ENCODE measurements around the gene NEDD4L. TPM values are rescaled to one million over a fixed set of nuclear protein-coding genes. Genes with fewer than 3 reads are reported as not detected.
A peak's percentile ranks its signal among the peaks of the same experiment; 100 is the strongest.
"Not testable (repeated sequence)": the region's sequence is repeated elsewhere in the genome, so short reads cannot be mapped to it uniquely, and the experiment has no call there.

NEDD4L gene
- total RNA-seq, 1 donor from 2014 or later = 99.5 TPM

GRCh38 chr18:58370038-58370580 lies 326.1 kb downstream of the NEDD4L start:
- no peak for DNase-seq (ENCODE audit: low spot score)

GRCh38 chr18:58370612-58371011 lies 326.6 kb downstream of the NEDD4L start:
- no peak for DNase-seq (ENCODE audit: low spot score)

- DNase-seq (ENCODE audit: low spot score) = no peak
These were observed 329.5 kb downstream of the NEDD4L start for GRCh38 chr18:58373481-58373880.

DNA sequence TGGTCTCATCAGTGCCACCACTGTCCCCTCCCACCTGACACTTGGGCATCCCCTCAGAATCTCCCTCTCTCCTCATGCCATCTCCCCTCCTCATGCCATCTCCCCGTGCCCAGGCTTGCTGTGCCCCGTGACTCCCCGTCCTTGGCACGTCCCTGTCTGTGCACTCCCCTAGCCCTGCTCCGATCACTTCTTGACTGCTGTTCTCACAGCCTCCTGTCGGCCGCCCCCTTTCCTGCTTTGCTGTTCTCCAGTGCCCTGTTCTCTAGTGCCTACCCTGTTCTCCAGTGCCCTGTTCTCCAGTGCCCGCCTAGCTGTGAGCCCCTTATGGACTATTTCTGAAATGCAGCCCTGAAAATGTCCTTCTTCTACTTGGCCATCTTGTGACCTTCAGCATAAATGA lies 331.0 kb downstream of the NEDD4L start:
- DNase-seq (ENCODE audit: low spot score) = no peak

GRCh38 chr18:58378411-58379379 lies 334.7 kb downstream of the NEDD4L start:
- DNase-seq (ENCODE audit: low spot score) = no peak

DNA sequence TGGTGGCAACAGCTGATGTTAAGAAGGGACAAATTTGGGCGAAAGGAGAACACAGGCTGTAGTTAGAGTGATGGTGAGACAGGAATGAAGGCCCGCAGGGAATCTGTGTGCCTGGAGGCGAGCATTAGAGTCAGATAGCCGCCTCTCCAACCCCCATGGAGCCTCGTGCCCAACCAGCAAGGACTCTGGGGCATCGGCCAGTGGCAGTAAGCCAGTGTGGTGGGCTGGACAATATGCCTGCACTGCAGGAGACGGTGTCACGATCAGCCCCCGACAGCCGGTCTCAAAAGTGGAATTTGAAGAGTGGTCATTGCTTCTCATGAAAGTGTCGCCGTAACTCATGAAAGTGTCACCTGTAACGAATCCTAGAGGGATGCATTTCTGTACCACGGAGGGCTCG lies 335.4 kb downstream of the NEDD4L start:
- no peak for DNase-seq (ENCODE audit: low spot score)

DNA sequence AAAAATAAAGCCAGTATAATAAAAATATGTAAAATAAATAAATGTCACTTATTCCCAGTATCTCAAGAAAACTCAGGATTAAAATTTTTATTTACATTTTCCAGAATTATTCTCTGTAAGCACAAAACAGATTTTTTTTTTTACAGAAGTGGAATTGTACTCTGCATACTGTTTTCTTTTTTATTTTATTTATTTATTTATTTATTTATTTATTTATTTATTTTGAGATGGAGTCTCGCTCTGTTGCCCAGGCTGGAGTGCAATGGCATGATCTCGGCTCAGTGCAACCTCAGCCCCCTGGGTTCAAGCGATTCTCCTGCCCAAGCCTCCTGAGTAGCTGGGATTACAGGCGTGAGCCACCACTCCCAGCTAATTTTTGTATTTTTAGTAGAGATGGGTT lies 336.1 kb downstream of the NEDD4L start:
- not testable (repeated sequence) for DNase-seq (ENCODE audit: low spot score)

GRCh38 chr18:58381676-58382411 lies 337.8 kb downstream of the NEDD4L start:
- no peak for DNase-seq (ENCODE audit: low spot score)

- DNase-seq (ENCODE audit: low spot score) = no peak
These were observed 338.4 kb downstream of the NEDD4L start for GRCh38 chr18:58382446-58382845.

DNA sequence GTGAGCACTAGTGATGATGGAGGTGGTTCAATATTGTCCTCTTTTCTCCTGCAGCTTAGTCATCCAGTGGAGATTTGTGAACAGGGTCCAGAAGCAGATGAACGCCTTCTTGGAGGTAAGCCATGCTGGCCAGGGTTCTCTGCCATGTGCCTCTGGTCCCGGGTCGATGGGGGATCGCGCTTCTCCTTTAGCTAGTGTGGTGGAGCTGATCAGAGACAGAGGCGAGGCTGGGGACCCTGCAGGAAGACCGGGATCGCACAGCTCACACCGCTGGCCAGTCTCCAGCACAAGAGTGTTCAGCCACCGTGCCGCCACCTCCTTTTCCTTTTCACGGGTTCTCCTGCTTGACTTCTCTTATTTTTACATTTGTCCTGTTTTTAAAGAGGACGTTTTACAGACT lies 341.4 kb downstream of the NEDD4L start:
- DNase-seq (ENCODE audit: low spot score) = no peak

DNA sequence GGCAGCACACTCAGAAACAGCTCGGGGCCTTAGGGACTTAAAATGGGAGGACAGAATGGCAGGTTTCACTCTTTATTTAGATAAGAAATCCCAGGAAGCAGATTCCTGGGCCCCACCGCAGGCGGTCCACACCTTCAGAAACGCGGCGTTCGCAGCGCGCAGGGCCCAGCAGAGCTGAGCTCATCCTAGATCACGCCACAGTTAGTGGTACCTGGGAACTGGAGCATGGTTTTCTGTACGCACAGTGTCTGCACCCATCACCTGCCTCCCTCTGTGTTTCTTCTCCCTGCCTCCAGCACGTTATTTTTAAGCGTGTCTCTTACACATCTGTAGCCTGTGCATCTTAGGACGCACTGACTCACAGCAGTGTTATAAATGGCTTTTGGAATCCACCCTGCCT lies 342.8 kb downstream of the NEDD4L start:
- no peak for DNase-seq (ENCODE audit: low spot score)

GRCh38 chr18:58387716-58388115 lies 343.7 kb downstream of the NEDD4L start:
- DNase-seq (ENCODE audit: low spot score) = no peak

DNA sequence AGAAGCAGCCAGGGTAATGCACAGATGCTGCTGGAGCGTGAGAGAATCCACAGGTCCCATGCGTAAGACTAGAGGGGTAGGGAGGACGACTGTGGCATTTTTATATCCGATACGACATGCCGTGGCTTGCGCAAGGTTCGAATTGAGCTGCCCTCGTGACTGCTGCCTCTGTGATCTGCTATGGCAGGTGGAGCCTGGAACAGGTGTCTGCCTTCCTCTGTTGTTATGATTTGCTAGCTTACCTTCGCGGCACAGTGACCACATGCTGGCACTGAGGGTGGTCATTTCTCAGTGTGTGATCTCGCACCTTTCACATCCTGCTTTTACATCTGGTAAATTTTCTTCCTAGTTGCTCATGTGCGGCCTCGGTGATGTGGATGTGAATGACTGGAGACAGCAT lies 344.7 kb downstream of the NEDD4L start:
- DNase-seq (ENCODE audit: low spot score) = no peak

- no peak for DNase-seq (ENCODE audit: low spot score)
These were observed 345.7 kb downstream of the NEDD4L start for GRCh38 chr18:58389745-58390144.

DNA sequence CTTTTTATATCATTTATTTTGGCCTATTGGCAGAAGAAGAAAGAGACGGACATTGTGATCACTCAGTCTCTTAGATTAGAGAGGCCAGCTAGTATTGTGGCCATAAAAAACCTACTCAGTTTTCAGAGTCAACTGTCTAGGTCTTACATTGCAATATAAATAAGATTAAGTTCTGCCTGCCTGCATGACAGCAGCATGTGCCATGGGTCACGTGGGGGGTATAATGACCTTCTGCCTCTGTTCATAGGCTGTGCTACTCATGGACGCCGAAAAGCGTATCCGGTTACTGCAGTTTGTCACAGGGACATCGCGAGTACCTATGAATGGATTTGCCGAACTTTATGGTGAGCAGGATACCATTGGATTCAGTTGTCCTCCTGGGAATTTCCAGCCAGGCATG lies 346.4 kb downstream of the NEDD4L start:
- no peak for DNase-seq (ENCODE audit: low spot score)

- DNase-seq (ENCODE audit: low spot score) = peak; percentile 47
These were observed 347.3 kb downstream of the NEDD4L start for GRCh38 chr18:58391231-58391825.

DNA sequence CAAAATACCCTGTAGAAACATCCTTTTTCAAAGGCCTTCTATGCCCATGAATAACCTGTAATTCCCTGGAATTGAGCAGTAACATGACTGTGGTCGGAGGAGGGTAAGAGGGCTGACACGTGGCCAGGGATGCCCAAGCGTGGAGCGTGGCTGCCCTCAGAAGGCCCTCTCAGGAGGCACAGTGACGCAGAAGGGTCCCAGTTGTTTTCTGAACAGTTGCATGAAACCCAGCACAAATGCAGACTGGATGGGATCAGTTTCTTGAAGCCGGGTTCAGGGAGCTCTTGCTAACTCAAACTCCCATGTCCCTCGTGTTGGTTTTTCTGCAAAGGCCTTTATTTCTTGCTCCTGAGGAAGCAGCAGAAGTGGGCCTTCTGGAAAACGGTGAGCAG lies 347.9 kb downstream of the NEDD4L start:
- no peak for DNase-seq (ENCODE audit: low spot score)

GRCh38 chr18:58392324-58393000 lies 348.4 kb downstream of the NEDD4L start:
- no peak for DNase-seq (ENCODE audit: low spot score)

DNA sequence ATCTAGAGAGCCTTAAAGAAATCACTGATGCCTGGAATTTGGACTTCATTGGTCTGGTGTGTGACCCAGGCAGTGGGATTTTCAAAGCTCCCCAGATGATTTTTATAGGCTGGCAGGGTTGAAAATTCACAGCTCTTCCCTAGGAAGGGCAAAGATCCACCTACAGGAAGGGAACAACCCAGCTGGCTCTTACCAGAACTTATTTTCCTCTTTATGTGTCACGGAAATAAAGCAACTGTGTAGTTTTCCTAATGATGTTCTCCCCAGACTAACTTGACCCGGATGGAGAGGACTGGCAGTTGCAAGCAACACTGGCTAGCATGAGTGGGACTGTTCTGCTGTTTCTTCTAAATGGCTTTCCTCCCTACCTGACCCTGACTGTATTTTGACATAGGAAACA lies 349.3 kb downstream of the NEDD4L start:
- no peak for DNase-seq (ENCODE audit: low spot score)

DNA sequence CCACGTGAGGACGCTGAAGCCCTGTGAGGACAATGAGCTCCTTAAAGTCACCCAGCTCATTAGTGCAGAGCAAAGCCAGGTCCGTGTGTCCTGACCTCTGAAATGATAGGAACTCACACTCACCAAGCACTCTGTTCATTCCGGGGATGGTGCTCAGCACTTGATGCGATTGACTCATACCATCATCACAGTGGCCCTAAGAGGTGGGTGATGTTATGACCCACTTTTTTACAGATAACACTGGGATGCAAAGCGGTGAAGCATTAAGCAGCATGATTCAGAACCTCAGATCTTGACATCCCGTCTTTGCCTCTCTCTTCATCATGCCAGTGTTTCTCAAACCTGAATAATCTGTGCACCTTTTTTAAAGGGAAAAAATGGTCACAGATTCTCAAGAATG lies 350.0 kb downstream of the NEDD4L start:
- DNase-seq (ENCODE audit: low spot score) = no peak

DNA sequence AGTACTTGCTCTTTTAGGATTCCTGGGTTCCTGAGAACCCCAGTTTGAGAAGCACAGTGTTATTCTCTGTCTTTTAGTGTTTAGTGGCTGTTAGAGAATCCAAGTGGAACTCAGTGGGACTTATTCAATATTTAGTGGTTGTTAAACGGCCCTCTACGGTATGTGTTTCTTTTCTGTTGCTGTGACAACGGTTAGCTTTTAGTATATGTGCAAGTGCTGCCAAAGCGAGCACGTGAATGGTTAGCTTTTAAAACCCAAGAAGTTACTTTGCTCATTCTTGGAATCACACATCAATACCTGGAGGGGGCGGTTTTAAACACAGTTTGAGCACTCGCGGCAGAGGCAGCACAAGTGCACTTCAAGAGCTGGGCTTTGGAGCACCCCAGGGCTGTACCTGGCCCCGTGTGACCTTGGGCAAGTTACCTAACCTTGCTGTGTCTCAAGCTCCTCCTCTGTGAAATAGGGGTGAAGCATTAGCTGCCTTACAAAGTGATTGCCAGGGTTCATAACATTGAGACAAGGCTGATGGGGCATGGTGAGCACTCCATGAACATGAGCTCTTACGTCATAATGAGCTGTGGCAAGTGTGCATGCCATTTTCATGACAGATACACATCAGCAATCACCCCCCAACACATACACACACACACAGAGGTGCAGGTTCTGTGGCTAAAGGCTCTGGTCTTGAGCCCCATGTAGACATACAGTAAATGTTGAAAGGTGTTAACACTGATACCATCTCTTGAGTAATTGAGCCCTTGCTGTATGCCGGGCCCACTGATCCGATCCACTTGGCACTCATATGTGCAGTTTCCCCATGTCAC lies 350.8 kb downstream of the NEDD4L start:
- DNase-seq (ENCODE audit: low spot score) = no peak

All from mucosa of gallbladder (tissue), 1 donor.